Activated T-helper 9 cell treated with anti-CD3 and anti-CD28 coated beads, Interleukin-2, amount 50 U/mL, for 16 hours (primary cell): Measurements from ENCODE around the gene LCT.
A peak's percentile ranks its signal among the peaks of the same experiment; 100 is the strongest.
"Not testable (repeated sequence)": the region's sequence is repeated elsewhere in the genome, so short reads cannot be mapped to it uniquely, and the experiment has no call there.

ENCODE experiments used
- DNase-seq: peaks from one replicate; pipeline ENCODE4 v3.0.0-alpha.2; 2020; ENCODE audit warnings: low read depth

Gene LCT

DNA sequence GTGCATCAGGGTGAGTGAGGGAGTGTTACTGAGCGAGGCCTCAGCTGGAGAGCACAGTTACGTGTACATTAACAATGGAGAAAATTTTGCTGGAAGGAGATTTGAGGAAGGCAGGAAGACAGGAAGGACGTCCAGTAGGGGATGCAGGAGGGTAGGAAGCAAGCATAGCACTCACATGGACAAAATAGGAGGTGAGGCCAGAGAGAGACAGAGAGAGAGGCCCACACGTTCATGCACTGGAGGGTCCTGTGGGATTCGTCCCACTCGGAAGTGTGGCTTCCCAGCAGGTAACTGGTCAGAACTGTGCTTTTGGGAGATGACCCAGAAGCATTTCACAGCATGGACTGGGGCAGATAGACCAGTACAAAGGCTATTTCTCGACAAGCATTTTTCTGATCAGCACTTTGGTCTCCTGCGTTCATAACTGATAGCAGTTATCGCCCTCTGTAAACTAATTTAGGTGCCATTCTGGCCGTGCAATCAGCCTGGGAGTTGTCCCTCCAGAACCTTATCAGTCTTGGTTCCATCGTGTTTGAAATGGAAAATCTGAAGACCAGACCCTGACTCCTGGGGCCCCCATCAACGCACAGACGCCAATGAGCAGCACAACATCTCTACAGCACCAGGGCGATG is 5.7 kb downstream of the LCT start:
- no peak for DNase-seq

- no peak for DNase-seq
Observed at GRCh38 chr2:135829378-135830135, 7.4 kb downstream of the LCT start.

DNA sequence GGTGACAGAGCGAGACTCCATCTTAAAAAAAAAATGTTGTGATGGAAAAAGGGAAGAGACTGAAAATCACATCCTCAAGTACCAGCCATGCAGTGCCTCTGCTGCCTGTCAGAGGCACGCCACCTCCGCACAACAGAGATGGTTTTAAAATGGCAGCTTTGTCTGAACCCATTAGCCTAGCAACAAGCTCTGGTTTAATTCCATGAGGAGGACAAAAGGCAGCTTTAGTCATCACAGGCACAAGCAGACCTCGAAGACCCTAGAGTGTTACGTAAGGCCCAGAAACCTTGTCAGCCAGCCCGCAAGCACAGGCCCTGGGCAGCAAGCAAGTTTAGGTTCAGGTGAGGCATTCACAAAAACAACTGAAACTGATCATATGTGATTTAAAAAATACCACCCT is 10.4 kb downstream of the LCT start:
- DNase-seq = no peak

GRCh38 chr2:135825550-135826176 is 11.3 kb downstream of the LCT start:
- DNase-seq = no peak

GRCh38 chr2:135825131-135825530 is 11.9 kb downstream of the LCT start:
- DNase-seq = no peak

- no peak for DNase-seq
Observed at GRCh38 chr2:135822855-135823254, 14.1 kb downstream of the LCT start.

DNA sequence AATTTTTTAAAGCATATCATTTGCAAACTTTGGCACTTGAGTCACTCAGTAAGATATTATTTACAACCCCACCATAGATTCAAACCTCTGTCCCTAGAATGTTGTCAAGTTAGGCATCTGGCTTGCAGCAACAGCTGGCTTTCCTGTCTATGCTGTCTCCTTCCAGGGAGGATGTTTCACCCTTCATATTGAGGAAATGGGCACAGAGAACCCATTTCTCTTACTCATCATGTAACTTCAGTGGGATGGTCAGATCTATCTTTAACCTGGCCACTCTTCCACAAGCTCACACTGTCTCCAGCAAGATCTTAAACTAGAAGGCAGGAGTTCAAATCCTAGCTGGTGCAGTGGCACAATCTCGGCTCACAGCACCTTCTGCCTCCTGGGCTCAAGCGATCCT is 15.8 kb downstream of the LCT start:
- no peak for DNase-seq

DNA sequence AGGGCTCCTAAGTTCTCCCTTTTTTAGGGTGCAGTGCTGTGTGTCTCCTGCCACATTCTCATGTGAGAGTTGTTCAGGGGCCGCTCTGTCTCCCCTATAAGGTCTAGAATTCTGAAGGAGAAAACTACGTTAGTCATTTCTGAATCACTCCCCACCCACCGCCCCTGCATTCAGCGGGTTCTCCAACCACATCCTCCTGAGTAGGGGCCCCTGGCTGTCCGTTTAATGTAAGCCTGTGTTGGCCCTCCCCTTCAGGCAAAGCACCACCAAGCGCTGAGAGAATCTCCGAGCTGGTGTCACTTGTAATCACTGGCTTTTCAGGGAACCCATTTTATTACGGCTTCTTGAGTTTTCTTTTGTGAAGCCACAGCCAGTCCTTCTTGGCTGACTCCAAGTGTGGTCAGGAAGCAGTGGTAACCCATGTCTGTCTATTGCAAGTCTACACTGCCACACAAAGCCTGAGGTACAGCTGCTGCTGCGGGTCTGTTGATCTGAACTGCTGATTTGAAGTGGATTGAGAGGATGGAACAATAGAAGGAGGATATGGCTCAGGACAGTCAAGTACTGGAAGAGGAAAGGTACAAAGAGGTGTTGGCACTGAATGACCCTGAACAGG is 16.9 kb downstream of the LCT start:
- DNase-seq = peak; percentile 57

GRCh38 chr2:135818937-135819610 is 17.9 kb downstream of the LCT start:
- DNase-seq = no peak

- DNase-seq = no peak
Observed at GRCh38 chr2:135817951-135818350, 19.0 kb downstream of the LCT start.

DNA sequence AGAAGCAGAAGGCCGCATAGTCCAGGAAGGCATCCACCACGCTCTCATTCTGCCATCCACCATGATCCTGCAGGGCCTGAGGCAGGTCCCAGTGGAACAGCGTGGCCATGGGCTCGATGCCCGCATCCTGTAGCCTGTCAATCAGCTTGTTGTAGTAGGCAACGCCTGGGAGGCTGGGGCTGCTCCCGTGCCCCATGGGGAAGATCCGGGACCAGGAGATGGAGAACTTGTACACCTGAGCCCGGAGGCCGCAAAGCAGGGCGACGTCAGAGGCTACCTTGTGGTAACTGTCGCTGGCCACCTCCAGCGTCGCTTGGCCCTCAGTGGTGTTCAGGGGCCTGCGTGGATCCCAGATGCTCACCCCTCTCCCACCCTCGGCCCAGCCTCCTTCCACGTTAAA is 19.5 kb downstream of the LCT start:
- no peak for DNase-seq

DNA sequence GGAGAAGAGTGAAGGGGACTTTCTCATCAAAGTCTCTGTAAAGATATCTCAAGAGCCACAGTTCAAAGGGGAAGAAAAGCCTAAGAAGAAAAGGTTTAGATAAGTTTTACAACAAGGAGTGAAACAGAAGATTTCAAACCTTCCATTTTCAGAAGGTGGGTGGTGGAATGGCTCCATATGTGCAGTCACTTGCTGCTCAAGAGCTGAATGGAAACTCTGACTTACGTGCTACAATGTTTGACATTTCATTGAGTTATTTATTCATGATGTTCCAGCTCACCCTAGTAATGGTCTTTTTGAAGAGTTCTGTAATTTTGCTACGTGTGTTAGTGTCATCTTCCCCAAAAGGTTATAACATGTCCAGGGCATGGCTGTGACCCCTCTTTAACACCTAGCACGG is 21.7 kb downstream of the LCT start:
- no peak for DNase-seq

- DNase-seq = no peak
Observed at GRCh38 chr2:135812907-135813511, 24.0 kb downstream of the LCT start.

- DNase-seq = not testable (repeated sequence)
Observed at GRCh38 chr2:135807874-135808273, 29.1 kb downstream of the LCT start.

DNA sequence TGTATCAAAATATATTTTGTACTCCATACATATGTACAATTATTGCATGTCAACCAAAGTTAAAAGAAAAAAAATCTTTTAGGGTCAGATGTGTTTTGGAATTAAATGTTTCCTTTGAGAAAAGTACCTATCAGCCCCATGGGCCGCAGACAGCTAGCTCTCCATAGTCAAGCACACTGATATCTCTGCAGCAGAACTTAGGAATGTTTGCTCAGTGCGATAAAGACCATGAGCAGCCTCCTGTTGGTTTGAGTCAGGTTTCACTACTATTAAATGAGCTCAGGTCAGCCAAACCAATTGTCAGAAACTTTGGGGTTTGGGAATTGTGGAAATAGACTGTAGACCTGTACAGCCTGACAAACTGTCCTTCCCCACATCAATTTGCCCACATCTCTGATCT is 33.7 kb downstream of the LCT start:
- no peak for DNase-seq

DNA sequence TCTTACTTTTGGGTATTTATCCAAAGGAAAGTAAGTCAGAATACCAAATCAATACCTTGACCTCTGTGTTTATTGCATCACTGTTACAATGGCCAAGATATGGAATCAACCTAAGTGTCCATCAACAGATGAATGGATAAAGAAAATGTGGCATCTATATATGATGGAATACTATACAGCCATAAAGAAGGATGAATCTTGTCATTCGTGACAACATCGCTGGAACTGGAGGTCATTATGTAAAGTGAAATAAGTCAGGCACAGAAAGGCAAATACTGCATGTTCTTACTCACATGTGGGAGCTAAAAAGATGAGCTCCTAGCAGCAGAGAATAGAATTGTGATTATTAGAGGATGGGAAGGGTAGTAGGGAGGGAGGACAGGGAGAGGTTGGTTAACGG is 34.6 kb downstream of the LCT start:
- no peak for DNase-seq

- no peak for DNase-seq
Observed at GRCh38 chr2:135800513-135801460, 36.2 kb downstream of the LCT start.

GRCh38 chr2:135799738-135800137 is 37.2 kb downstream of the LCT start:
- no peak for DNase-seq

DNA sequence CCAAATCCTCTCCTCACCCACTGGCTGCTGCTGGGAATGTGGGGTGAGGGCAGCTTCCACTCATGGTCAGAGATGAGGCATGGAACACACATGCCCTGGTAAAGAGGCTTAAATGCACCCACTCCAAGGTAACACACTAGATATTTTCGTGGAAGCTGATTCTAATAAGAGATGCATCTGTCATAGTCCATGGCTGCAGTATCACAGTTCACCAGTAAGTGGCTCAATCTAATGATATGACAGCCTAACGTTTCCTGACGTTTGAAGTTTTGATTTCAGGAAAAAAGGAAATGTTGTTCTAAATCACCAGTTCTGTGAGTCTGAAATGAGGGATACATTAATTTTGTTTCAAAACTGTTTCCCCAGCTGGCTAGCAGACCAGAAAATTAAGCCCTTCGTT is 38.2 kb downstream of the LCT start:
- no peak for DNase-seq

DNA sequence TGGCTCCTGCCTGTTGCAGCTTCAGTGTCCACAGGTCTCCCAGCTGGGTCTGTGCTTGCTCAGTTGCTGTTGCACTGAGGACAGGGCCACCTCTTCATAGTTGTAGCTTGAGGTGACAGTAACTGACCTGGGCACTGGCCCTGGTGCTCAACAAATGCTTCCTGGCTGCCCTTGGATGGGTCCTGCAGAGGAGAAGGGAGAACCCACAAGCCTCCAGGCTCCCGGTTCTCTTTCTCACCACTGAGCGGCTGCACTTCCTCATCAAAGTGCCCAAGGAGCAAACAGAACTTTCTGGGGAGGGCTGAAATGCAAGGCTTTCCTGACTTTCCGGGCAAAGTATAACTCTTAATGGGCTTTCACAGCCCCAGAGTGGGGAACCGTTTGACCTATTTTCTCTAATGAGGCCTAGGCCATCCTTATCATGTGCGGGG is 38.7 kb downstream of the LCT start:
- no peak for DNase-seq
